OCI-LY7 (cell line): ENCODE results near the gene PITX2.

ENCODE experiments used
- EZH2phosphoT487 ChIP-seq: fragments of 200-600 bp; sonication (generic); IDR thresholded peaks from 2 replicates; pipeline ENCODE4 v1.6.1; 2018; ENCODE audit warnings: low read depth, borderline replicate concordance, mild to moderate bottlenecking, mixed run types, antibody characterized with exemption, low read length, moderate library complexity, mixed read lengths
- TF ChIP-seq, protein P1 (sequence below): fragments of 200-600 bp; sonication (generic); conservative IDR thresholded peaks from 2 replicates; pipeline ENCODE4 v1.5.1; 2014; ENCODE audit warnings: mild to moderate bottlenecking, antibody characterized with exemption, low read length, moderate library complexity, mixed read lengths

DNA sequence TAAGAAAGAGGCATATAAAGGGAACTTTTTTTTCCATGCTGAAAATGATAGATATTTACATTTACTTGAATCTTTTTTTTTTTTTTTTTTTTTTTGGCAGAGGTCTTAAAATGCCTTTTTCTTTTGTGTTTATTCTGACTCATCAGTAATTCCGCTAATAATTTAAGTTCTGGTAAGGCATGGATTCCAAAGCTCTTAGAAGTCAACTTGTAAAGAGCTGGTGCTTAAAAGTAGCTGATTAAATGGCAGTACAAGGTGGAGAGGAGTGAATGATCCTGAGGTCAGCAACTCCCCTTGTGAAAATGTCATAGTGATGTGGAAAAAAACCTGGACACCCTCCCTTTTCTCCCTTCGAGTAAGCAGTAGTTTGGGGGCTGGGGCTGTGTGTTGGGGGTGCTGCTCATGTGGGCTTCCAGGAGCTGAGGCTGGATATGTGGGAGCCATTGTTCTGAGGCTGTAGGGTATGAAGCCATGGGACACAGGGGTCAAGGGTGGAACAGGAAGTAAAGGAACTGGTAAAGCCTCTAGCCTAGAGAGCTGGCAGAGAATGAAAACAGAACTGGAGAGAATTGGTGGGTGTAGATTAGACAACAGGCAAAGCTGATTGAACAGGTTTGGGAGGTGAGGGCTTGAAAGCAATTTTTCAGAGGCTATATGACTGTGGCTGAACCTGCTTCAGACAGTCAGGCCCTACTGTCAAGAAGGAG, 41.0 kb upstream of the PITX2 start:
- TF ChIP-seq, protein P1, sequence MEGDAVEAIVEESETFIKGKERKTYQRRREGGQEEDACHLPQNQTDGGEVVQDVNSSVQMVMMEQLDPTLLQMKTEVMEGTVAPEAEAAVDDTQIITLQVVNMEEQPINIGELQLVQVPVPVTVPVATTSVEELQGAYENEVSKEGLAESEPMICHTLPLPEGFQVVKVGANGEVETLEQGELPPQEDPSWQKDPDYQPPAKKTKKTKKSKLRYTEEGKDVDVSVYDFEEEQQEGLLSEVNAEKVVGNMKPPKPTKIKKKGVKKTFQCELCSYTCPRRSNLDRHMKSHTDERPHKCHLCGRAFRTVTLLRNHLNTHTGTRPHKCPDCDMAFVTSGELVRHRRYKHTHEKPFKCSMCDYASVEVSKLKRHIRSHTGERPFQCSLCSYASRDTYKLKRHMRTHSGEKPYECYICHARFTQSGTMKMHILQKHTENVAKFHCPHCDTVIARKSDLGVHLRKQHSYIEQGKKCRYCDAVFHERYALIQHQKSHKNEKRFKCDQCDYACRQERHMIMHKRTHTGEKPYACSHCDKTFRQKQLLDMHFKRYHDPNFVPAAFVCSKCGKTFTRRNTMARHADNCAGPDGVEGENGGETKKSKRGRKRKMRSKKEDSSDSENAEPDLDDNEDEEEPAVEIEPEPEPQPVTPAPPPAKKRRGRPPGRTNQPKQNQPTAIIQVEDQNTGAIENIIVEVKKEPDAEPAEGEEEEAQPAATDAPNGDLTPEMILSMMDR: no peak
- no peak for TF ChIP-seq EZH2phosphoT487
